K562 treated with DMSO at 1 percent for 4 hours (cell line): Measurements from ENCODE around the gene NEURL1. TPM values are rescaled to one million over a fixed set of nuclear protein-coding genes. Genes with fewer than 3 reads are reported as not detected.

ENCODE experiments used
- total RNA-seq: library from RNA; unstranded; fragments of 300-600 nt; gene quantifications from 2 replicates; pipeline ENCODE4 v1.2.3, GENCODE V29; 2022; ENCODE audit not compliant: insufficient read depth

Gene NEURL1, protein sequence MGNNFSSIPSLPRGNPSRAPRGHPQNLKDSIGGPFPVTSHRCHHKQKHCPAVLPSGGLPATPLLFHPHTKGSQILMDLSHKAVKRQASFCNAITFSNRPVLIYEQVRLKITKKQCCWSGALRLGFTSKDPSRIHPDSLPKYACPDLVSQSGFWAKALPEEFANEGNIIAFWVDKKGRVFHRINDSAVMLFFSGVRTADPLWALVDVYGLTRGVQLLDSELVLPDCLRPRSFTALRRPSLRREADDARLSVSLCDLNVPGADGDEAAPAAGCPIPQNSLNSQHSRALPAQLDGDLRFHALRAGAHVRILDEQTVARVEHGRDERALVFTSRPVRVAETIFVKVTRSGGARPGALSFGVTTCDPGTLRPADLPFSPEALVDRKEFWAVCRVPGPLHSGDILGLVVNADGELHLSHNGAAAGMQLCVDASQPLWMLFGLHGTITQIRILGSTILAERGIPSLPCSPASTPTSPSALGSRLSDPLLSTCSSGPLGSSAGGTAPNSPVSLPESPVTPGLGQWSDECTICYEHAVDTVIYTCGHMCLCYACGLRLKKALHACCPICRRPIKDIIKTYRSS
- not detected in 2 replicates for total RNA-seq

DNA sequence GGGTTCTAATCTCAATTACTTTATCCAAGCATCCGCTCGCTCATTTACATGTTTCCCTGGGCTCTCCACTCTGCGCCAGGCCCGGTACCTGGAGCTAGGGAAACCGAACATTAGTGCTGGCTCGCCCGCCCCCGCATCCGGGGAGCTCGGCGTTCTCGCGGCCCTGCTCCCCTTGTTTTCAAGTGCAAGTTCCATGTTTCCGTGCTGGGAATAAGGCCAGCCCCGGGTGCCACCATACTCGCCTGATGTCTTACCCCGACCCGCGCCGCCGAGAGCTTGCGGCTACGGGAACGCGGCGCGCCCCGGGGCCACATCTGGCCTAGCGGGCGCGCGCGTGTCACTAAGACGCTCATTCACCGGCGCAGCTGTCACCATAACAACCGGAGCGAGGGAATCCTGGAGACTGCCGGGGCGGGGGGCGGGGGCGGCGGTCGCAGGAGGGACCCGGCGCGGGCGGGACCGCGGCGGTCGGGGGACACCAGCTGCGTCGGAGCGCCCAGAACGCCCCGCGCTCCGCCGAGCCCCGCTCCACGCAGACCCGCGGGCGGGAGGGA is at the start of gene NEURL1:
NEURL1 (plus strand) TSS at position 344 of the 554 bp plus-strand sequence. CDS start 683 bp downstream, outside the sequence.

DNA sequence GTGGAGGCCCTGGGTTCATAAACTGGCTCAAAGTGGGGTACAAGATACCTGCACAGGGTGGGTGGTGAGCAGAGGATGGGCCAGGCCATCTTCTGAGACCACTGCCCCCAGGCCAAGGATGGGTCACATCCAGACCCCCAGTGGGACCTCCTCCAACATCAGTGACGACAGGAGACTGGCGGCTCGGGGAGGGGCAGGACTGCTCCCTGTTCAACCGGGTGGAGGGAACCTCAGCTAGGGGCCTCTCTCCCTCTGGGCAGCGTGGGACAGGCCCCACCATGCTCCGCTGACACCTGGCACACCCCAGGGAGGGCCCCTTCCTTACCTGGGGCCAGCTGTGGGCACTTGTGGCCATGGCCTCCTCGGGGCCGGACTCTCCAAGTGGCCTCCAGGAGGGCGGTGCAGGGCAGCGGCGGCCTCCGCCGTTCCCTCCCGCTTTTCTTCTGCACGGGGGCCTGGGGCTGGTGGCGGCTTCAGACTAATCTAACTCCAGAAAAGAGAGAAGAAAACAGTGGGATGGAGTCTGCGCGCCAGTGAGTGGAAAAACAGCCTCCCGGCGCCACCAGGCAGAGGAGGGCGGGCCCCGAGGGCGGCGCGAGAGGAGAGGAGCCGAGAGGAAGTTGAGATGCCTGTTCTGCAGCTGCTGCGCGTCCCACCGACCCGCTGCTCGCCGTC is 41.5 kb upstream of the NEURL1 start, which contains the start of gene CALHM2:
CALHM2 (minus strand) TSS at position 540 of the 675 bp plus-strand sequence. CDS start 2,429 bp downstream, outside the sequence.

DNA sequence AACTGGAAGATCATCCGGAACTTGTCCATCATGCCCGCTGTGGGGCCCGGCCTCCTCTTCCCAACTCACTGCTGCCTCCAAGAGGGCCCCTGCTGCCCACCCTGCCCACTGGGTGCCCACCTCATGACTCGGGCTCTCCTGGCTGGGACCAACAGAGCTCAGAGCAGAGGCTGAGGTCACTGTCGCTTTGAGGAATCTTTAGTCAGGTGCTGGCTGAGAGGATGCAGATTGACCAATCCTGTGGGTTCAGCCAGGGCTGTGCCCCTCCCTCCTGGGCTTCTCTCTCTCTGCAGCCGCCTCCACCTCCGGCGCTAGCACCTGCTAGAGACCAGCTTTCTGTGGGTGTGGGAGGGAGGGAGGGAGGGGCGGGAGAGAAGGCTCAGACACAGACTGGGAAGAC is 34.8 kb upstream of the NEURL1 start, which contains the start of gene CALHM1:
CALHM1 (minus strand) TSS at position 181 of the 400 bp plus-strand sequence; CDS start at position 32, 149 bp downstream.

DNA sequence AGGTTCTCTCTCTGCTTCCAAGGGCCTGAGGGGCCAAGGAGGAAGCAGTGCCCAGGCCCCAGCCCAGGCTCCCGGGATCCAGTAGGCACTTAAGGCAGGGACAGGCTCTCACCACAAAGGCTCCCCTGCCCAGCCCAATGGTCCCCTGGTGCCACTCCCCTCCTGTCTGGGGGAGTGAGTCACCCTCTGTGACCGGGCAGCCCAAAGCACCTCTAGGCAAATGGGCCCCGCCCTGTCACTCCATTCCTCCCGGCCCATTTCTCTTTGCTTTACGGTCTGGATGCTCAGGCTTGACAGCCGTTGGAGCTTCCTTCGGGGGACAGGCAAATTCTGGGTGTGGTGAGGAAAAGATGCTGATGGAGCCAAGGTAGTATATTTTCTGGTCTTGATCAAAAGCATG is 14.4 kb upstream of the NEURL1 start, which contains the start of gene CALHM3:
CALHM3 (minus strand) TSS at position 106 of the 400 bp plus-strand sequence. CDS start 208 bp downstream, outside the sequence.

Other genes with a start within 250 kb of the NEURL1 start
- gene RPEL1, start 247.8 kb upstream of the NEURL1 start, total RNA-seq = not detected in 2 replicates
- not detected in 2 replicates for gene INA, start 216.6 kb upstream of the NEURL1 start, total RNA-seq
- 9.5 and 10.3 TPM in 2 replicates for gene PCGF6, start 142.6 kb upstream of the NEURL1 start, total RNA-seq
- 5.4 and 7.2 TPM in 2 replicates for gene TAF5, start 125.7 kb upstream of the NEURL1 start, total RNA-seq
- 562 and 576 TPM in 2 replicates for gene ATP5MK, start 97.2 kb upstream of the NEURL1 start, total RNA-seq
- gene PDCD11, start 97.1 kb upstream of the NEURL1 start, total RNA-seq = 14.8 and 19.6 TPM in 2 replicates
- gene CALHM2, start 41.3 kb upstream of the NEURL1 start, total RNA-seq = 4.0 and 4.1 TPM in 2 replicates
- gene CALHM1, start 34.8 kb upstream of the NEURL1 start, total RNA-seq = not detected in 2 replicates
- not detected in 2 replicates for gene CALHM3, start 14.5 kb upstream of the NEURL1 start, total RNA-seq